Measurements from ENCODE around the gene RRP36. TPM values are rescaled to one million over a fixed set of nuclear protein-coding genes. Genes with fewer than 3 reads are reported as not detected.

Gene RRP36
- total and polyA plus RNA-seq, 2 of the 8 experiments (the other 6 are each of a cell fraction or from before 2014, with no cell fraction given): 33.9 to 92.3 TPM

- TF ChIP-seq TCF12 (IDR thresholded peaks at IDR 0.05; ENCODE audit: low read depth, low read length) (no peak), ZNF274 (IDR thresholded peaks at IDR 0.05; ENCODE audit: borderline replicate concordance, extremely low read depth, low read length) (no peak), ATF3 (IDR thresholded peaks at IDR 0.05; ENCODE audit: insufficient read depth, low read depth, low read length) (no peak), YY1 (IDR thresholded peaks at IDR 0.05; ENCODE audit: low read depth, low read length) (no peak)
Measured at GRCh38 chr6:43037706-43038105, 16.3 kb downstream of the RRP36 start (continued).
